ENCODE results near the gene SNCB.

GRCh38 chr5:176646049-176646706, 15.8 kb upstream of the SNCB start:
- no peak for TF ChIP-seq POLR2AphosphoS5 (IDR thresholded peaks at IDR 0.05; ENCODE audit: borderline replicate concordance, low read depth, low read length)
- no peak for TF ChIP-seq EZH2 (IDR thresholded peaks at IDR 0.05)

All from SK-N-MC (cell line).